Activated naive CD8-positive, alpha-beta T cell treated with anti-CD3 and anti-CD28 coated beads, Interleukin-2, amount 50 U/mL, for 24 hours (primary cell): ENCODE results near the gene ADAMTS12.
"Not testable (repeated sequence)": the region's sequence is repeated elsewhere in the genome, so short reads cannot be mapped to it uniquely, and the experiment has no call there.

Source experiments
- ATAC-seq: fragments of 150-1000 bp; cut with Tn5 transposase; one replicate; pipeline ENCODE4 v1.10.0; 2021
- DNase-seq: peaks from one replicate; pipeline ENCODE4 v3.0.0; 2021
- H3K27ac Mint-ChIP-seq: one replicate; pipeline ENCODE4 v1.8.0; 2021; ENCODE audit warnings: mild to moderate bottlenecking, mixed read lengths
- H3K27me3 Mint-ChIP-seq: one replicate; pipeline ENCODE4 v1.8.0; 2021; ENCODE audit warnings: mixed read lengths
- H3K36me3 Mint-ChIP-seq: one replicate; pipeline ENCODE4 v1.8.0; 2021; ENCODE audit warnings: low read depth, mixed read lengths
- H3K4me1 Mint-ChIP-seq: one replicate; pipeline ENCODE4 v1.8.0; 2021; ENCODE audit warnings: mixed read lengths
- H3K4me3 Mint-ChIP-seq: one replicate; pipeline ENCODE4 v1.8.0; 2021; ENCODE audit warnings: mild to moderate bottlenecking, moderate library complexity, mixed read lengths
- H3K9me3 Mint-ChIP-seq: one replicate; pipeline ENCODE4 v1.8.0; 2021; ENCODE audit warnings: mixed read lengths

The ADAMTS12 gene

GRCh38 chr5:33558489-33558888 lies 333.3 kb downstream of the ADAMTS12 start:
- H3K4me1 Mint-ChIP-seq, result no peaks in the 10 kb centered on the region
- H3K9me3 Mint-ChIP-seq, result no peaks in the 10 kb centered on the region
- no peaks in the 10 kb centered on the region for H3K27me3 Mint-ChIP-seq
- H3K4me3 Mint-ChIP-seq, result no peak overlapping the region
- ATAC-seq (no peak), DNase-seq (no peak)
- H3K27ac Mint-ChIP-seq, result no peak overlapping the region
- H3K36me3 Mint-ChIP-seq, result no peaks in the 10 kb centered on the region

- DNase-seq (no peak), ATAC-seq (no peak)
- Mint-ChIP-seq H3K9me3 (no peaks in the 10 kb centered on the region), H3K4me1 (no peaks in the 10 kb centered on the region), H3K27me3 (no peaks in the 10 kb centered on the region), H3K27ac (no peak overlapping the region), H3K4me3 (no peak overlapping the region), H3K36me3 (no peaks in the 10 kb centered on the region)
These were observed 334.2 kb downstream of the ADAMTS12 start for GRCh38 chr5:33557605-33558004.

GRCh38 chr5:33556330-33557328 lies 335.2 kb downstream of the ADAMTS12 start:
- Mint-ChIP-seq H3K27ac (no peak overlapping the region), H3K4me3 (no peak overlapping the region), H3K4me1 (no peaks in the 10 kb centered on the region), H3K9me3 (no peaks in the 10 kb centered on the region), H3K27me3 (peaks cover 4% of the 10 kb centered on the region), H3K36me3 (no peaks in the 10 kb centered on the region)
- ATAC-seq, result no peak
- no peak for DNase-seq

GRCh38 chr5:33549982-33550567 lies 341.7 kb downstream of the ADAMTS12 start:
- H3K9me3 Mint-ChIP-seq, result no peaks in the 10 kb centered on the region
- H3K4me1 Mint-ChIP-seq, result no peaks in the 10 kb centered on the region
- no peak overlapping the region for H3K4me3 Mint-ChIP-seq
- peaks cover 9% of the 10 kb centered on the region for H3K27me3 Mint-ChIP-seq
- ATAC-seq (no peak), DNase-seq (no peak)
- H3K27ac Mint-ChIP-seq, result no peak overlapping the region
- H3K36me3 Mint-ChIP-seq, result no peaks in the 10 kb centered on the region

- H3K4me3 Mint-ChIP-seq, H3K4me1 Mint-ChIP-seq, H3K27ac Mint-ChIP-seq, H3K36me3 Mint-ChIP-seq, ATAC-seq, H3K9me3 Mint-ChIP-seq, DNase-seq: not testable (repeated sequence)
- peaks cover 10% of the 10 kb centered on the region for H3K27me3 Mint-ChIP-seq
These were observed 352.0 kb downstream of the ADAMTS12 start for GRCh38 chr5:33539790-33540189.

- no peak for ATAC-seq
- no peak overlapping the region for H3K4me3 Mint-ChIP-seq
- no peaks in the 10 kb centered on the region for H3K9me3 Mint-ChIP-seq
- no peak for DNase-seq
- no peaks in the 10 kb centered on the region for H3K4me1 Mint-ChIP-seq
- H3K27ac Mint-ChIP-seq, result no peak overlapping the region
- no peaks in the 10 kb centered on the region for H3K36me3 Mint-ChIP-seq
- H3K27me3 Mint-ChIP-seq, result peaks cover 10% of the 10 kb centered on the region
These were observed 352.6 kb downstream of the ADAMTS12 start for GRCh38 chr5:33539212-33539611.

- ATAC-seq, result no peak
- Mint-ChIP-seq H3K4me3 (no peak overlapping the region), H3K27ac (no peak overlapping the region), H3K36me3 (no peaks in the 10 kb centered on the region), H3K4me1 (no peaks in the 10 kb centered on the region), H3K27me3 (peaks cover 10% of the 10 kb centered on the region), H3K9me3 (no peaks in the 10 kb centered on the region)
- DNase-seq, result no peak
These were observed 353.6 kb downstream of the ADAMTS12 start for GRCh38 chr5:33538201-33538600.

GRCh38 chr5:33537240-33537639 lies 354.6 kb downstream of the ADAMTS12 start:
- no peak overlapping the region for H3K4me3 Mint-ChIP-seq
- no peak for ATAC-seq
- no peaks in the 10 kb centered on the region for H3K36me3 Mint-ChIP-seq
- H3K4me1 Mint-ChIP-seq, result no peaks in the 10 kb centered on the region
- DNase-seq, result no peak
- no peaks in the 10 kb centered on the region for H3K9me3 Mint-ChIP-seq
- H3K27ac Mint-ChIP-seq, result no peak overlapping the region
- peaks cover 10% of the 10 kb centered on the region for H3K27me3 Mint-ChIP-seq

- peaks cover 10% of the 10 kb centered on the region for H3K27me3 Mint-ChIP-seq
- no peaks in the 10 kb centered on the region for H3K36me3 Mint-ChIP-seq
These were observed 355.0 kb downstream of the ADAMTS12 start for GRCh38 chr5:33536802-33537201.

GRCh38 chr5:33531824-33532223 lies 360.0 kb downstream of the ADAMTS12 start:
- Mint-ChIP-seq H3K4me3 (no peak overlapping the region), H3K9me3 (no peaks in the 10 kb centered on the region), H3K4me1 (no peaks in the 10 kb centered on the region), H3K27ac (no peak overlapping the region), H3K36me3 (no peaks in the 10 kb centered on the region), H3K27me3 (peaks cover 5% of the 10 kb centered on the region)
- DNase-seq, result no peak
- ATAC-seq, result no peak

More at GRCh38 chr5:33536802-33537201, 355.0 kb downstream of the ADAMTS12 start:
- H3K4me1 Mint-ChIP-seq, result no peaks in the 10 kb centered on the region
- no peaks in the 10 kb centered on the region for H3K9me3 Mint-ChIP-seq
- H3K4me3 Mint-ChIP-seq, result no peak overlapping the region
- ATAC-seq (no peak), DNase-seq (no peak)
- H3K27ac Mint-ChIP-seq, result no peak overlapping the region

- Mint-ChIP-seq H3K27me3 (peaks cover 4% of the 10 kb centered on the region), H3K4me1 (no peaks in the 10 kb centered on the region), H3K4me3 (no peak overlapping the region), H3K36me3 (no peaks in the 10 kb centered on the region), H3K9me3 (no peaks in the 10 kb centered on the region), H3K27ac (no peak overlapping the region)
- ATAC-seq, result no peak
- no peak for DNase-seq
These were observed 360.8 kb downstream of the ADAMTS12 start for GRCh38 chr5:33531037-33531298.

GRCh38 chr5:33530183-33531036 lies 361.4 kb downstream of the ADAMTS12 start:
- no peak overlapping the region for H3K27ac Mint-ChIP-seq
- peaks cover 1% of the 10 kb centered on the region for H3K27me3 Mint-ChIP-seq
- H3K36me3 Mint-ChIP-seq, result no peaks in the 10 kb centered on the region
- H3K4me3 Mint-ChIP-seq, result no peak overlapping the region
- no peaks in the 10 kb centered on the region for H3K9me3 Mint-ChIP-seq
- DNase-seq (no peak), ATAC-seq (no peak)
- no peaks in the 10 kb centered on the region for H3K4me1 Mint-ChIP-seq

GRCh38 chr5:33527696-33528095 lies 364.1 kb downstream of the ADAMTS12 start:
- DNase-seq, result no peak
- no peaks in the 10 kb centered on the region for H3K9me3 Mint-ChIP-seq
- no peak for ATAC-seq
- no peak overlapping the region for H3K27ac Mint-ChIP-seq
- H3K4me1 Mint-ChIP-seq, result no peaks in the 10 kb centered on the region
- no peaks in the 10 kb centered on the region for H3K36me3 Mint-ChIP-seq
- H3K4me3 Mint-ChIP-seq, result no peak overlapping the region
- H3K27me3 Mint-ChIP-seq, result no peaks in the 10 kb centered on the region

- Mint-ChIP-seq H3K4me1 (no peaks in the 10 kb centered on the region), H3K27me3 (no peaks in the 10 kb centered on the region), H3K9me3 (no peaks in the 10 kb centered on the region), H3K36me3 (no peaks in the 10 kb centered on the region), H3K4me3 (no peak overlapping the region), H3K27ac (no peak overlapping the region)
- DNase-seq (no peak), ATAC-seq (no peak)
These were observed 365.0 kb downstream of the ADAMTS12 start for GRCh38 chr5:33526755-33527154.

GRCh38 chr5:33524476-33524875 lies 367.3 kb downstream of the ADAMTS12 start:
- H3K27me3 Mint-ChIP-seq, result no peaks in the 10 kb centered on the region
- no peak for ATAC-seq
- no peak overlapping the region for H3K4me3 Mint-ChIP-seq
- H3K9me3 Mint-ChIP-seq, result peaks cover 2% of the 10 kb centered on the region
- DNase-seq, result no peak
- no peak overlapping the region for H3K27ac Mint-ChIP-seq
- H3K36me3 Mint-ChIP-seq, result no peaks in the 10 kb centered on the region
- H3K4me1 Mint-ChIP-seq, result no peaks in the 10 kb centered on the region
